Stimulated activated naive CD8-positive, alpha-beta T cell treated with anti-CD3 and anti-CD28 coated beads, Interleukin-15, amount 100 ng/mL, for 72 hours (primary cell): ENCODE results near the gene POLR3A.

Experiments
- ATAC-seq: fragments of 150-1000 bp; cut with Tn5 transposase; 2 replicates; pipeline ENCODE4 v1.10.0; 2021; ENCODE audit warnings: mild to moderate bottlenecking, moderate library complexity
- DNase-seq, 2 donors: peaks; one replicate each; pipeline ENCODE4 v3.0.0; 2021 to 2022
- H3K27ac Mint-ChIP-seq, 2 donors: one replicate each; pipeline ENCODE4 v1.8.0; 2022; ENCODE audit warnings: mild to moderate bottlenecking in 2 of 2, mixed read lengths in 2 of 2, moderate library complexity in 2 of 2
- H3K27me3 Mint-ChIP-seq: one replicate; pipeline ENCODE4 v1.8.0; 2022; ENCODE audit warnings: mixed read lengths
- H3K4me1 Mint-ChIP-seq: one replicate; pipeline ENCODE4 v1.8.0; 2022; ENCODE audit warnings: mild to moderate bottlenecking, mixed read lengths
- H3K4me3 Mint-ChIP-seq, 2 donors: one replicate each; pipeline ENCODE4 v1.8.0; 2022; ENCODE audit warnings: mild to moderate bottlenecking in 2 of 2, mixed read lengths in 2 of 2, moderate library complexity in 1 of 2
- H3K9me3 Mint-ChIP-seq, 2 donors: one replicate each; pipeline ENCODE4 v1.8.0; 2022; ENCODE audit warnings: mixed read lengths in 2 of 2

Gene POLR3A

GRCh38 chr10:78059906-78060702 lies 30.8 kb upstream of the POLR3A start:
- DNase-seq (no peak), ATAC-seq (no peak)
- Mint-ChIP-seq H3K9me3 (no peaks in the 10 kb centered on the region), H3K27me3 (no peaks in the 10 kb centered on the region), H3K4me1 (peaks cover 37% of the 10 kb centered on the region), H3K4me3 (no peak overlapping the region), H3K27ac (no peak overlapping the region)

- Mint-ChIP-seq H3K27ac (no peak overlapping the region), H3K4me1 (peaks cover 34% of the 10 kb centered on the region), H3K27me3 (no peaks in the 10 kb centered on the region), H3K4me3 (no peak overlapping the region), H3K9me3 (no peaks in the 10 kb centered on the region)
- no peak for ATAC-seq
- no peak for DNase-seq
Observed at GRCh38 chr10:78058562-78058961, 29.2 kb upstream of the POLR3A start.

GRCh38 chr10:78053211-78053868 lies 24.0 kb upstream of the POLR3A start:
- H3K4me3 Mint-ChIP-seq = no peak overlapping the region
- no peaks in the 10 kb centered on the region for H3K9me3 Mint-ChIP-seq
- no peak overlapping the region for H3K27ac Mint-ChIP-seq
- DNase-seq = no peak
- ATAC-seq = no peak
- H3K27me3 Mint-ChIP-seq = no peaks in the 10 kb centered on the region
- peaks cover 7% of the 10 kb centered on the region for H3K4me1 Mint-ChIP-seq

GRCh38 chr10:78049851-78050250 lies 20.5 kb upstream of the POLR3A start:
- no peak overlapping the region for H3K4me3 Mint-ChIP-seq
- ATAC-seq (no peak), DNase-seq (no peak)
- peak overlapping the region in 1 of 2 donors; percentile 20 for H3K27ac Mint-ChIP-seq
- no peaks in the 10 kb centered on the region for H3K9me3 Mint-ChIP-seq
- no peaks in the 10 kb centered on the region for H3K27me3 Mint-ChIP-seq
- peaks cover 16% of the 10 kb centered on the region for H3K4me1 Mint-ChIP-seq

GRCh38 chr10:78047314-78047891 lies 18.1 kb upstream of the POLR3A start:
- ATAC-seq (peak; percentile 81), DNase-seq (peak; percentile 73 to 76)
- H3K4me1 Mint-ChIP-seq = peaks cover 34% of the 10 kb centered on the region
- no peak overlapping the region for H3K27ac Mint-ChIP-seq
- no peaks in the 10 kb centered on the region for H3K27me3 Mint-ChIP-seq
- H3K9me3 Mint-ChIP-seq = no peaks in the 10 kb centered on the region
- H3K4me3 Mint-ChIP-seq = no peak overlapping the region

- H3K27me3 Mint-ChIP-seq = no peaks in the 10 kb centered on the region
- H3K4me3 Mint-ChIP-seq = no peak overlapping the region
- no peak overlapping the region for H3K27ac Mint-ChIP-seq
- H3K4me1 Mint-ChIP-seq = peaks cover 38% of the 10 kb centered on the region
- DNase-seq (no peak), ATAC-seq (no peak)
- H3K9me3 Mint-ChIP-seq = no peaks in the 10 kb centered on the region
Observed at GRCh38 chr10:78046711-78047269, 17.5 kb upstream of the POLR3A start.

GRCh38 chr10:78045856-78046255 lies 16.5 kb upstream of the POLR3A start:
- Mint-ChIP-seq H3K9me3 (no peaks in the 10 kb centered on the region), H3K27ac (no peak overlapping the region), H3K4me3 (no peak overlapping the region), H3K4me1 (peaks cover 48% of the 10 kb centered on the region), H3K27me3 (no peaks in the 10 kb centered on the region)
- ATAC-seq (no peak), DNase-seq (no peak)

GRCh38 chr10:78045237-78045636 lies 15.9 kb upstream of the POLR3A start:
- Mint-ChIP-seq H3K27me3 (no peaks in the 10 kb centered on the region), H3K27ac (no peak overlapping the region), H3K9me3 (no peaks in the 10 kb centered on the region), H3K4me1 (peaks cover 53% of the 10 kb centered on the region), H3K4me3 (no peak overlapping the region)
- ATAC-seq (peak; percentile 21), DNase-seq (no peak)

- no peak overlapping the region for H3K4me3 Mint-ChIP-seq
- no peaks in the 10 kb centered on the region for H3K27me3 Mint-ChIP-seq
- no peak overlapping the region for H3K27ac Mint-ChIP-seq
- DNase-seq (no peak), ATAC-seq (no peak)
- H3K4me1 Mint-ChIP-seq = peaks cover 57% of the 10 kb centered on the region
- no peaks in the 10 kb centered on the region for H3K9me3 Mint-ChIP-seq
Observed at GRCh38 chr10:78044699-78045098, 15.4 kb upstream of the POLR3A start.

GRCh38 chr10:78044179-78044578 lies 14.9 kb upstream of the POLR3A start:
- Mint-ChIP-seq H3K9me3 (no peaks in the 10 kb centered on the region), H3K27ac (peak overlapping the region; percentile 6 to 9), H3K4me1 (peaks cover 62% of the 10 kb centered on the region), H3K4me3 (no peak overlapping the region), H3K27me3 (no peaks in the 10 kb centered on the region)
- DNase-seq (no peak), ATAC-seq (no peak)

GRCh38 chr10:78042752-78043104 lies 13.4 kb upstream of the POLR3A start:
- H3K27ac Mint-ChIP-seq = no peak overlapping the region
- peaks cover 69% of the 10 kb centered on the region for H3K4me1 Mint-ChIP-seq
- no peak for DNase-seq
- no peak for ATAC-seq
- no peaks in the 10 kb centered on the region for H3K27me3 Mint-ChIP-seq
- H3K4me3 Mint-ChIP-seq = no peak overlapping the region
- H3K9me3 Mint-ChIP-seq = no peaks in the 10 kb centered on the region

GRCh38 chr10:78042058-78042751 lies 12.9 kb upstream of the POLR3A start:
- DNase-seq (no peak), ATAC-seq (no peak)
- H3K9me3 Mint-ChIP-seq = no peaks in the 10 kb centered on the region
- H3K4me3 Mint-ChIP-seq = no peak overlapping the region
- H3K27ac Mint-ChIP-seq = peak overlapping the region; percentile 70 to 90
- no peaks in the 10 kb centered on the region for H3K27me3 Mint-ChIP-seq
- peaks cover 68% of the 10 kb centered on the region for H3K4me1 Mint-ChIP-seq

GRCh38 chr10:78041170-78042057 lies 12.1 kb upstream of the POLR3A start:
- Mint-ChIP-seq H3K4me1 (peaks cover 73% of the 10 kb centered on the region), H3K27ac (peak overlapping the region; percentile 90 to 91), H3K4me3 (no peak overlapping the region), H3K27me3 (no peaks in the 10 kb centered on the region), H3K9me3 (no peaks in the 10 kb centered on the region)
- DNase-seq = no peak
- ATAC-seq = peak; percentile 17

- no peak for ATAC-seq
- DNase-seq = no peak
- peak overlapping the region in 1 of 2 donors; percentile 27 for H3K27ac Mint-ChIP-seq
- H3K27me3 Mint-ChIP-seq = no peaks in the 10 kb centered on the region
- H3K9me3 Mint-ChIP-seq = no peaks in the 10 kb centered on the region
- H3K4me1 Mint-ChIP-seq = peaks cover 82% of the 10 kb centered on the region
- peak overlapping the region in 1 of 2 donors; percentile 14 for H3K4me3 Mint-ChIP-seq
Observed at GRCh38 chr10:78039743-78040142, 10.4 kb upstream of the POLR3A start.
